NCI-H1092 (cell line): ENCODE data around the gene ILKAP.

Experiments used
- DNase-seq: peaks from one replicate; lab custom pipeline; 2025; lab: John Stamatoyannopoulos, UW

ILKAP gene

GRCh38 chr2:238166391-238167343 lies 36.8 kb downstream of the ILKAP start:
- no peak for DNase-seq

GRCh38 chr2:238165288-238165921 lies 38.1 kb downstream of the ILKAP start:
- no peak for DNase-seq

GRCh38 chr2:238164906-238165287 lies 38.6 kb downstream of the ILKAP start:
- DNase-seq, result no peak

GRCh38 chr2:238163481-238164198 lies 39.9 kb downstream of the ILKAP start:
- no peak for DNase-seq

GRCh38 chr2:238162846-238163441 lies 40.6 kb downstream of the ILKAP start:
- DNase-seq, result no peak

- DNase-seq, result no peak
Observed at GRCh38 chr2:238162251-238162845, 41.1 kb downstream of the ILKAP start.

- no peak for DNase-seq
Observed at GRCh38 chr2:238161291-238162051, 42.0 kb downstream of the ILKAP start.

GRCh38 chr2:238160206-238161129 lies 43.0 kb downstream of the ILKAP start:
- no peak for DNase-seq

GRCh38 chr2:238159661-238160205 lies 43.8 kb downstream of the ILKAP start:
- no peak for DNase-seq

- no peak for DNase-seq
Observed at GRCh38 chr2:238159071-238159539, 44.4 kb downstream of the ILKAP start.

- no peak for DNase-seq
Observed at GRCh38 chr2:238158509-238159070, 44.9 kb downstream of the ILKAP start, which contains the start of gene ERFE. Gene ERFE, plus strand, starts transcription at chr2:238158970. Its CDS starts 38 bp downstream, at chr2:238159008.

- no peak for DNase-seq
Observed at GRCh38 chr2:238158018-238158508, 45.4 kb downstream of the ILKAP start.

- DNase-seq, result no peak
Observed at GRCh38 chr2:238157506-238158017, 45.9 kb downstream of the ILKAP start.

GRCh38 chr2:238155761-238156694 lies 47.5 kb downstream of the ILKAP start:
- DNase-seq, result no peak

GRCh38 chr2:238155051-238155760 lies 48.3 kb downstream of the ILKAP start:
- no peak for DNase-seq

GRCh38 chr2:238154570-238154969 lies 48.9 kb downstream of the ILKAP start:
- DNase-seq, result no peak
